H9 (cell line): ENCODE measurements around the gene INHBC. TPM values are rescaled to one million over a fixed set of nuclear protein-coding genes. Genes with fewer than 3 reads are reported as not detected.

ENCODE experiments used
- DNase-seq: peaks from one replicate; pipeline ENCODE4 v3.0.0-alpha.2; 2017
- H2AFZ ChIP-seq: one replicate; pipeline ENCODE4 v1.6.1; 2013; ENCODE audit warnings: mild to moderate bottlenecking, low read length, control low read depth, moderate library complexity
- H2AK5ac ChIP-seq: 2 replicates; pipeline ENCODE4 v1.6.1; 2013; ENCODE audit warnings: low read length, control low read depth, mixed read lengths; ENCODE audit not compliant: insufficient read length
- H2BK120ac ChIP-seq: one replicate; pipeline ENCODE4 v1.6.1; 2013; ENCODE audit warnings: low read depth, mild to moderate bottlenecking, low read length, control low read depth, inconsistent platforms; ENCODE audit not compliant: poor library complexity, severe bottlenecking
- H2BK12ac ChIP-seq: 2 replicates; pipeline ENCODE4 v1.6.1; 2013; ENCODE audit warnings: low read length, control low read depth, mixed read lengths, low read depth; ENCODE audit not compliant: insufficient read length
- H2BK15ac ChIP-seq: 2 replicates; pipeline ENCODE4 v1.6.1; 2013; ENCODE audit warnings: low read depth, low read length, control low read depth
- H2BK20ac ChIP-seq: one replicate; pipeline ENCODE4 v1.6.1; 2013; ENCODE audit warnings: low read depth, mild to moderate bottlenecking, low read length, control low read depth, inconsistent platforms; ENCODE audit not compliant: poor library complexity, severe bottlenecking
- H2BK5ac ChIP-seq: 2 replicates; pipeline ENCODE4 v1.6.1; 2013; ENCODE audit warnings: low read length, control low read depth, mixed read lengths; ENCODE audit not compliant: insufficient read length
- H3K14ac ChIP-seq: 2 replicates; pipeline ENCODE4 v1.6.1; 2013; ENCODE audit warnings: low read length, control low read depth; ENCODE audit not compliant: insufficient read depth
- H3K18ac ChIP-seq: 2 replicates; pipeline ENCODE4 v1.6.1; 2013; ENCODE audit warnings: low read depth, mild to moderate bottlenecking, mixed read lengths, low read length, control low read depth; ENCODE audit not compliant: insufficient read length
- H3K23ac ChIP-seq: 2 replicates; pipeline ENCODE4 v1.6.1; 2013; ENCODE audit warnings: low read length, control low read depth, mixed read lengths, low read depth; ENCODE audit not compliant: insufficient read length
- H3K23me2 ChIP-seq: 2 replicates; pipeline ENCODE4 v1.6.1; 2013; ENCODE audit warnings: low read depth, mild to moderate bottlenecking, mixed read lengths, low read length, control low read depth; ENCODE audit not compliant: insufficient read length, poor library complexity, severe bottlenecking
- H3K27ac ChIP-seq: 2 replicates; pipeline ENCODE4 v1.5.1; 2013; ENCODE audit warnings: low read length, control low read depth, mixed read lengths, low read depth; ENCODE audit not compliant: insufficient read length
- H3K27me3 ChIP-seq: 2 replicates; pipeline ENCODE4 v1.6.1; 2013; ENCODE audit warnings: low read length, control low read depth, inconsistent platforms; ENCODE audit not compliant: insufficient read depth
- H3K4ac ChIP-seq: 2 replicates; pipeline ENCODE4 v1.6.1; 2013; ENCODE audit warnings: low read depth, mild to moderate bottlenecking, control low read depth, inconsistent platforms, low read length, moderate library complexity
- H3K4me1 ChIP-seq: 2 replicates; pipeline ENCODE4 v1.6.1; 2013; ENCODE audit warnings: low read length, control low read depth, inconsistent platforms; ENCODE audit not compliant: insufficient read depth
- H3K4me2 ChIP-seq: 2 replicates; pipeline ENCODE4 v1.6.1; 2013; ENCODE audit warnings: low read length, control low read depth, mixed read lengths; ENCODE audit not compliant: insufficient read length, insufficient read depth
- H3K56ac ChIP-seq: 2 replicates; pipeline ENCODE4 v1.6.1; 2013; ENCODE audit warnings: low read depth, mild to moderate bottlenecking, mixed read lengths, low read length, control low read depth; ENCODE audit not compliant: insufficient read length
- H3K79me1 ChIP-seq: 2 replicates; pipeline ENCODE4 v1.6.1; 2013; ENCODE audit warnings: low read depth, mild to moderate bottlenecking, moderate library complexity, low read length, control low read depth, inconsistent platforms; ENCODE audit not compliant: insufficient read depth, poor library complexity, severe bottlenecking
- H3K79me2 ChIP-seq: 2 replicates; pipeline ENCODE4 v1.6.1; 2013; ENCODE audit warnings: low read length, control low read depth, inconsistent platforms; ENCODE audit not compliant: insufficient read depth
- H3K9ac ChIP-seq: 2 replicates; pipeline ENCODE4 v1.6.1; 2013; ENCODE audit warnings: low read length, control low read depth, mixed read lengths; ENCODE audit not compliant: insufficient read length; ENCODE audit errors: extremely low read depth
- H3K9me3 ChIP-seq: one replicate; pipeline ENCODE4 v1.6.1; 2013; ENCODE audit warnings: low read depth, low read length, inconsistent platforms; ENCODE audit not compliant: control insufficient read depth
- H3T11ph ChIP-seq: one replicate; pipeline ENCODE4 v1.6.1; 2013; ENCODE audit warnings: mild to moderate bottlenecking, low read length, control low read depth, inconsistent platforms
- H4K20me1 ChIP-seq: one replicate; pipeline ENCODE4 v1.6.1; 2013; ENCODE audit not compliant: control insufficient read depth, insufficient read length, insufficient read depth
- H4K5ac ChIP-seq: 2 replicates; pipeline ENCODE4 v1.6.1; 2013; ENCODE audit warnings: low read depth, mild to moderate bottlenecking, mixed read lengths, low read length, control low read depth; ENCODE audit not compliant: insufficient read length
- H4K8ac ChIP-seq: replicated peaks from 2 replicates; pipeline ENCODE4 v1.6.1; 2013; ENCODE audit warnings: low read length, control low read depth, mixed read lengths, low read depth; ENCODE audit not compliant: insufficient read length
- H4K91ac ChIP-seq: 2 replicates; pipeline ENCODE4 v1.6.1; 2013; ENCODE audit warnings: low read depth, mild to moderate bottlenecking, moderate library complexity, mixed read lengths, low read length, control low read depth; ENCODE audit not compliant: insufficient read length
- H3K27ac Mint-ChIP-seq, 3 experiments: 2 replicates in 2 of 3; 3 replicates in 1 of 3; pipeline ENCODE4 v1.8.0; 2020 to 2021; ENCODE audit warnings: mixed read lengths in 3 of 3, mild to moderate bottlenecking in 1 of 3, moderate library complexity in 1 of 3
- H3K27me3 Mint-ChIP-seq: 2 replicates; pipeline ENCODE4 v1.8.0; 2021; ENCODE audit warnings: low read depth, mild to moderate bottlenecking, moderate library complexity, mixed read lengths
- H3K36me3 Mint-ChIP-seq, 3 experiments: 2 replicates in 2 of 3; 3 replicates in 1 of 3; pipeline ENCODE4 v1.8.0; 2020 to 2021; ENCODE audit warnings: low read depth in 3 of 3, mixed read lengths in 3 of 3; ENCODE audit not compliant: insufficient read depth in 1 of 3
- H3K4me1 Mint-ChIP-seq, 2 experiments: 2 replicates each; pipeline ENCODE4 v1.8.0; 2020; ENCODE audit warnings: mixed read lengths in 2 of 2
- H3K4me3 Mint-ChIP-seq, 2 experiments: 2 replicates in 1 of 2; 3 replicates in 1 of 2; pipeline ENCODE4 v1.8.0; 2020 to 2021; ENCODE audit warnings: mild to moderate bottlenecking in 2 of 2, mixed read lengths in 2 of 2, moderate library complexity in 1 of 2
- H3K9me3 Mint-ChIP-seq, 2 experiments: 2 replicates in 1 of 2; 3 replicates in 1 of 2; pipeline ENCODE4 v1.8.0; 2020; ENCODE audit warnings: mild to moderate bottlenecking in 2 of 2, mixed read lengths in 2 of 2, moderate library complexity in 1 of 2
- CTCF ChIP-seq: fragments of 200-600 bp; sonication (generic); conservative IDR thresholded peaks from 3 replicates; pipeline ENCODE4 v1.8.0; 2021; ENCODE audit warnings: antibody characterized with exemption, mild to moderate bottlenecking
- WGBS: extraction: QIAGEN DNeasy Blood & Tissue Kit; methylation state at CpG from one replicate; pipeline ENCODE4 v1.1.7; 2013; ENCODE audit warnings: missing lambda C conversion rate, low lambda C conversion rate, mixed read lengths; ENCODE audit not compliant: insufficient read length; ENCODE audit errors: extremely low coverage; 5-methylcytosine and 5-hydroxymethylcytosine counted together
- total RNA-seq: library from RNA; stranded (reverse); gene quantifications from 2 replicates; pipeline ENCODE4 v1.2.1, GENCODE V29; 2021

Gene INHBC
- total RNA-seq, 1 experiment from 2014 or later = not detected

- H3K23ac ChIP-seq = no peak within 1 kb of the TSS
- H3K4me1 ChIP-seq = no peaks in the 10 kb centered on the region
- H3K4me1 Mint-ChIP-seq = peaks cover 41 to 46% of the 10 kb centered on the region in 2 experiments
- no peak within 1 kb of the TSS for H2BK120ac ChIP-seq
- H3K14ac ChIP-seq = peak within 1 kb of the TSS; percentile 52; the same call in 1 of the 2 replicates
- no peak within 1 kb of the TSS for H4K5ac ChIP-seq
- no peaks in the 10 kb centered on the region for H3K9me3 Mint-ChIP-seq
- no peak within 1 kb of the TSS for H4K91ac ChIP-seq
- H3K4ac ChIP-seq = no peak within 1 kb of the TSS
- H3K36me3 Mint-ChIP-seq = peaks cover 0 to 12% (median 5%) of the 10 kb centered on the region in 3 experiments; a peak in 6 of 7 replicates
- no CpG with 5 or more reads among the region's 36 CpGs for WGBS
- no peak for TF ChIP-seq CTCF
- H2BK5ac ChIP-seq = no peak within 1 kb of the TSS
- no peak within 1 kb of the TSS for H3T11ph ChIP-seq
- no peak within 1 kb of the TSS for H3K9ac ChIP-seq
- no peak within 1 kb of the TSS for H2BK12ac ChIP-seq
- peaks cover 34% of the 10 kb centered on the region for H3K23me2 ChIP-seq
- peak within 1 kb of the TSS; percentile 94 to 97 (median 97) for H3K27ac Mint-ChIP-seq
- H2AFZ ChIP-seq = no peak within 1 kb of the TSS
- peak within 1 kb of the TSS; percentile 59 for H3K27ac ChIP-seq
- H3K27me3 Mint-ChIP-seq = peaks cover 25% of the 10 kb centered on the region
- H2AK5ac ChIP-seq = no peak within 1 kb of the TSS
- no peak within 1 kb of the TSS for H2BK20ac ChIP-seq
- no peaks in the 10 kb centered on the region for H3K27me3 ChIP-seq
- no peak within 1 kb of the TSS for H3K56ac ChIP-seq
- DNase-seq = peak; percentile 72
- no peaks in the 10 kb centered on the region for H3K9me3 ChIP-seq
- H3K79me1 ChIP-seq = no peaks in the 10 kb centered on the region
- H3K4me2 ChIP-seq = peak within 1 kb of the TSS; percentile 90
- no peaks in the 10 kb centered on the region for H4K20me1 ChIP-seq
- H4K8ac ChIP-seq = no peak within 1 kb of the TSS
- H2BK15ac ChIP-seq = no peak within 1 kb of the TSS
- H3K18ac ChIP-seq = no peak within 1 kb of the TSS
- H3K4me3 Mint-ChIP-seq = peak within 1 kb of the TSS; percentile 91 to 99
- H3K79me2 ChIP-seq = no peaks in the 10 kb centered on the region
Measured at GRCh38 chr12:57459750-57460467, 25.3 kb downstream of the INHBC start, which contains the start of gene GLI1. Gene GLI1, plus strand, starts transcription at chr12:57459785. Its CDS starts 3,907 bp downstream, at chr12:57463692.
